Esophagus (tissue), 2 donors: ENCODE results near the gene MAIP1. TPM values are rescaled to one million over a fixed set of nuclear protein-coding genes. Genes with fewer than 3 reads are reported as not detected.

ENCODE experiments used
- H3K27ac ChIP-seq, 2 donors: one replicate each; pipeline ENCODE4 v1.5.1; 2013; ENCODE audit warnings: low read depth in 2 of 2, mild to moderate bottlenecking in 2 of 2, inconsistent platforms in 1 of 2, low read length in 1 of 2, moderate library complexity in 1 of 2
- H3K27me3 ChIP-seq, 2 donors: one replicate each; pipeline ENCODE4 v1.6.1; 2013; ENCODE audit warnings: low read length in 2 of 2, control low read depth in 1 of 2, mild to moderate bottlenecking in 1 of 2; ENCODE audit not compliant: insufficient read depth in 2 of 2, control insufficient read depth in 1 of 2
- H3K36me3 ChIP-seq, 2 donors: one replicate each; pipeline ENCODE4 v1.6.1; 2013; ENCODE audit warnings: low read length in 1 of 2; ENCODE audit not compliant: control insufficient read depth in 2 of 2, insufficient read depth in 2 of 2
- H3K4me1 ChIP-seq, 2 donors: one replicate each; pipeline ENCODE4 v1.6.1; 2013; ENCODE audit warnings: low read length in 1 of 2; ENCODE audit not compliant: control insufficient read depth in 2 of 2, insufficient read depth in 2 of 2
- H3K4me3 ChIP-seq, 2 donors: one replicate each; pipeline ENCODE4 v1.5.1; 2013; ENCODE audit warnings: low read length in 2 of 2, mild to moderate bottlenecking in 2 of 2, low read depth in 1 of 2, moderate library complexity in 1 of 2
- H3K9me3 ChIP-seq, 2 donors: one replicate each; pipeline ENCODE4 v1.6.1; 2013; ENCODE audit warnings: mild to moderate bottlenecking in 2 of 2, low read depth in 1 of 2, low read length in 1 of 2, moderate library complexity in 1 of 2; ENCODE audit not compliant: control insufficient read depth in 2 of 2, insufficient read depth in 1 of 2
- WGBS, 2 donors: extraction: QIAGEN DNeasy Blood & Tissue Kit; methylation state at CpG; one replicate each; pipeline ENCODE4 v1.1.7; 2013; 5-methylcytosine and 5-hydroxymethylcytosine counted together
- polyA plus RNA-seq, 2 donors: library from polyadenylated mRNA; stranded (reverse); fragments of 200-250 nt; gene quantifications; one replicate each; pipeline ENCODE4 v1.2.3, GENCODE V29; 2013
- donor health status: healthy with polysubstance abuse.
- donor health status: Bipolar disorder and iron deficiency.

Gene MAIP1
- polyA plus RNA-seq, 2 donors: 5.0 to 14.2 TPM

GRCh38 chr2:199966976-199967375 is 11.6 kb downstream of the MAIP1 start:
- WGBS, 2 donors: 91 to 96% methylated on average over 1 of the region's 1 CpG
- no peaks in the 10 kb centered on the region for H3K27me3 ChIP-seq
- no peaks in the 10 kb centered on the region for H3K4me1 ChIP-seq
- no peaks in the 10 kb centered on the region for H3K9me3 ChIP-seq
- peaks cover 2 to 7% of the 10 kb centered on the region in 2 donors for H3K36me3 ChIP-seq
- no peak overlapping the region for H3K27ac ChIP-seq
- H3K4me3 ChIP-seq: no peak overlapping the region

GRCh38 chr2:199968126-199968525 is 12.7 kb downstream of the MAIP1 start:
- H3K27me3 ChIP-seq: no peaks in the 10 kb centered on the region
- peaks cover 2% of the 10 kb centered on the region in 2 donors for H3K36me3 ChIP-seq
- no peaks in the 10 kb centered on the region for H3K9me3 ChIP-seq
- no peaks in the 10 kb centered on the region for H3K4me1 ChIP-seq
- H3K4me3 ChIP-seq: no peak overlapping the region
- H3K27ac ChIP-seq: no peak overlapping the region
- WGBS, 2 donors: 89% methylated on average over 1 of the region's 1 CpG

- 83 to 91% methylated on average over 6 of the region's 6 CpGs for WGBS, 2 donors
- H3K27ac ChIP-seq: no peak overlapping the region
- no peaks in the 10 kb centered on the region for H3K9me3 ChIP-seq
- no peaks in the 10 kb centered on the region for H3K27me3 ChIP-seq
- H3K4me1 ChIP-seq: no peaks in the 10 kb centered on the region
- no peak overlapping the region for H3K4me3 ChIP-seq
- H3K36me3 ChIP-seq: no peaks in the 10 kb centered on the region
Measured at GRCh38 chr2:199972088-199972626, 16.8 kb downstream of the MAIP1 start.

- no peaks in the 10 kb centered on the region for H3K27me3 ChIP-seq
- no peak overlapping the region for H3K4me3 ChIP-seq
- no peaks in the 10 kb centered on the region for H3K36me3 ChIP-seq
- no peak overlapping the region for H3K27ac ChIP-seq
- 28 to 30% methylated on average over 2 of the region's 2 CpGs for WGBS, 2 donors
- no peaks in the 10 kb centered on the region for H3K9me3 ChIP-seq
- no peaks in the 10 kb centered on the region for H3K4me1 ChIP-seq
Measured at GRCh38 chr2:199973703-199974102, 18.3 kb downstream of the MAIP1 start.

GRCh38 chr2:199975273-199975895 is 20.0 kb downstream of the MAIP1 start:
- H3K9me3 ChIP-seq: no peaks in the 10 kb centered on the region
- no peaks in the 10 kb centered on the region for H3K4me1 ChIP-seq
- no peak overlapping the region for H3K4me3 ChIP-seq
- no peaks in the 10 kb centered on the region for H3K36me3 ChIP-seq
- WGBS, 2 donors: 90 to 91% methylated on average over 3 of the region's 3 CpGs
- H3K27ac ChIP-seq: no peak overlapping the region
- no peaks in the 10 kb centered on the region for H3K27me3 ChIP-seq

- no peaks in the 10 kb centered on the region for H3K36me3 ChIP-seq
- no peaks in the 10 kb centered on the region for H3K9me3 ChIP-seq
- H3K27me3 ChIP-seq: no peaks in the 10 kb centered on the region
- H3K4me1 ChIP-seq: peaks cover 0 to 3% of the 10 kb centered on the region in 2 donors
- no peak overlapping the region for H3K27ac ChIP-seq
- H3K4me3 ChIP-seq: no peak overlapping the region
Measured at GRCh38 chr2:199977984-199978415, 22.6 kb downstream of the MAIP1 start.

DNA sequence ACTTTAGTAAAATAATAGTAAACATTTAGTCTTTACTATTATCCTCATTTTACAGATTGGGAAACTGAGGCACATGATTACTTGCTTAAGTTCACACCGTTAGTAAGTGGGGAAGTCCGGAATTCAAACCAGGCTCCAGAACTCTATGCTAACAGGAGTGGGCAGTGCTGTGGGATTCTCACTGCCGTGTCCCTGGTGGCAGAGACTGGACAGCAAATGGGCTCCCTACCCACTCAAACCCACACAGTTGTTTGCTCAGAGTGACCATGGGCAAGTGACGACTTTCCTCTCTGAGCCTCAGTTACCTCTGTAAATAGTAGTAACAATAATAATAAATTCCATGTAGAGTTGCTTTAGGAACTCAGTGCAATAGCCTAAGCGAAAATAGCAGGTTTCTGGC is 24.0 kb downstream of the MAIP1 start:
- Histone ChIP-seq H3K4me1 (peaks cover 0 to 3% of the 10 kb centered on the region in 2 donors), H3K9me3 (no peaks in the 10 kb centered on the region), H3K36me3 (no peaks in the 10 kb centered on the region), H3K27ac (no peak overlapping the region), H3K4me3 (no peak overlapping the region), H3K27me3 (no peaks in the 10 kb centered on the region)
- WGBS, 2 donors: 74 to 75% methylated on average over 5 of the region's 5 CpGs

- Histone ChIP-seq H3K36me3 (no peaks in the 10 kb centered on the region), H3K4me1 (peaks cover 0 to 3% of the 10 kb centered on the region in 2 donors), H3K9me3 (no peaks in the 10 kb centered on the region), H3K27ac (peak overlapping the region; percentile 7 to 20), H3K27me3 (no peaks in the 10 kb centered on the region), H3K4me3 (peak overlapping the region in 1 of 2 donors; percentile 23)
- WGBS, 2 donors: 15 to 17% methylated on average over 12 of the region's 12 CpGs
Measured at GRCh38 chr2:199979832-199980628, 24.6 kb downstream of the MAIP1 start.

- Histone ChIP-seq H3K36me3 (no peaks in the 10 kb centered on the region), H3K9me3 (no peaks in the 10 kb centered on the region), H3K27me3 (no peaks in the 10 kb centered on the region), H3K4me1 (peaks cover 0 to 3% of the 10 kb centered on the region in 2 donors), H3K4me3 (no peak overlapping the region), H3K27ac (no peak overlapping the region)
- 63 to 67% methylated on average over 5 of the region's 5 CpGs for WGBS, 2 donors
Measured at GRCh38 chr2:199982126-199982843, 26.9 kb downstream of the MAIP1 start.
